ENCODE measurements around the gene UNC13C. TPM values are rescaled to one million over a fixed set of nuclear protein-coding genes. Genes with fewer than 3 reads are reported as not detected.

Gene UNC13C
- total RNA-seq, 2 donors from 2014 or later = 1.2 to 4.2 TPM

GRCh38 chr15:54032066-54032465 is 53.8 kb downstream of the UNC13C start:
- no peaks in the 10 kb centered on the region for H3K9me3 ChIP-seq
- DNase-seq (ENCODE audit: low spot score) (no peak), ATAC-seq (ENCODE audit: insufficient number of reproducible peaks, low FRiP score, low read depth) (no peak)
- H3K4me3 ChIP-seq = no peak overlapping the region
- no peaks in the 10 kb centered on the region for H3K27me3 ChIP-seq (replicated peaks; ENCODE audit: insufficient read depth)
- no peaks in the 10 kb centered on the region for H3K4me1 ChIP-seq (ENCODE audit: control insufficient read depth in 1 of 2, low read depth in 2 of 2)
- no peak for TF ChIP-seq CTCF (IDR thresholded peaks at IDR 0.05)
- no peaks in the 10 kb centered on the region for H3K36me3 ChIP-seq
- H3K27ac ChIP-seq = no peak overlapping the region

DNA sequence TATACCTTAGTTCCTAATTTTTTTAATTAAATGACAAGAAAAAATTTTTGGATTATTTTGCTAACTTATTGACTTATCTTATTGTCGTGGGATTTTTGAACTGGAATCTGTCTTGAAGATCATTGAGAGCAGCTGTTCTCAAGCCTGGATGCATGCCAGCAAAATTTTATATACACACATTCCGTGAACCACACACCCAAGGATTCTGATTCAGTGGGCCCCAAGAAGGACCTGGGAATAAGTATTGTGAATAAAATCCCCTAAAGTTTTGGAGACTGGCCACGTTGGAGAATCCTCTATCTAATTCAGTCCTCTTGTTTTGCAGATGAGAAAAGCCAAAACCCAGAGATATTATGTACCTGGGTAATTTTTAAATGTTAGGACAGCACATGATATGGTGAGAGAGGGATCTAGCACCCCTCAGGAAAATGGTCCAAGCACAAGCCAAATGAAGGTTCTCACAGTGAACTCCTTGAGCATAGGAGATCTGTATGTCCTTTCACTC is 55.2 kb downstream of the UNC13C start:
- DNase-seq (ENCODE audit: low spot score) = no peak
- H3K27me3 ChIP-seq (replicated peaks; ENCODE audit: insufficient read depth) = no peaks in the 10 kb centered on the region
- no peak overlapping the region for H3K27ac ChIP-seq
- TF ChIP-seq CTCF (IDR thresholded peaks at IDR 0.05) = no peak
- H3K9me3 ChIP-seq = no peaks in the 10 kb centered on the region
- ATAC-seq (ENCODE audit: insufficient number of reproducible peaks, low FRiP score, low read depth) = no peak
- H3K36me3 ChIP-seq = no peaks in the 10 kb centered on the region
- no peaks in the 10 kb centered on the region for H3K4me1 ChIP-seq (ENCODE audit: control insufficient read depth in 1 of 2, low read depth in 2 of 2)
- H3K4me3 ChIP-seq = no peak overlapping the region

GRCh38 chr15:54033869-54034458 is 55.7 kb downstream of the UNC13C start:
- Histone ChIP-seq H3K27me3 (replicated peaks; ENCODE audit: insufficient read depth) (no peaks in the 10 kb centered on the region), H3K9me3 (no peaks in the 10 kb centered on the region), H3K36me3 (no peaks in the 10 kb centered on the region), H3K27ac (no peak overlapping the region), H3K4me1 (ENCODE audit: control insufficient read depth in 1 of 2, low read depth in 2 of 2) (no peaks in the 10 kb centered on the region), H3K4me3 (no peak overlapping the region)
- ATAC-seq (ENCODE audit: insufficient number of reproducible peaks, low FRiP score, low read depth) = no peak
- no peak for DNase-seq (ENCODE audit: low spot score)
- no peak for TF ChIP-seq CTCF (IDR thresholded peaks at IDR 0.05)

DNA sequence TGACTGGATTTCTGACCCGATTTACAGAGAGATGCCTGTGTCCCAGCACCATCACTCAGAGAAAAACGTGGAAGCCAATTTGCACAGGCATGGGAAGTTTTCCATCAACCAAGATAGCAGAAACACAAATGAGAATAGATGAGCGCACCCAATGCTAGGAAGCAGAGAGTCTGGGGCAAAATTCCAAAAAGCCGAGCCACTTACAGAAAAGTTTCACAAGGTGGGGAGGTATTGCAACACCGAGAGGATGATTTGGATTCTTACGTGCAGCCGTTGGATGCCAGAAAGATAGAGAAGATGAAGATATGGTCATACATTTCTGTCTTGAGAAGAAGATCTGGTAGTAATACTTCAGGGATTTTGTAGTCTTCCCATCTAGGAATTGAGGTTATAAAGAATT is 57.4 kb downstream of the UNC13C start:
- TF ChIP-seq CTCF (IDR thresholded peaks at IDR 0.05) = no peak
- Histone ChIP-seq H3K4me1 (ENCODE audit: control insufficient read depth in 1 of 2, low read depth in 2 of 2) (no peaks in the 10 kb centered on the region), H3K27ac (no peak overlapping the region), H3K27me3 (replicated peaks; ENCODE audit: insufficient read depth) (no peaks in the 10 kb centered on the region), H3K36me3 (no peaks in the 10 kb centered on the region), H3K9me3 (no peaks in the 10 kb centered on the region), H3K4me3 (no peak overlapping the region)
- no peak for ATAC-seq (ENCODE audit: insufficient number of reproducible peaks, low FRiP score, low read depth)
- no peak for DNase-seq (ENCODE audit: low spot score)

GRCh38 chr15:54045397-54045796 is 67.2 kb downstream of the UNC13C start:
- no peak for DNase-seq (ENCODE audit: low spot score)
- no peak for ATAC-seq (ENCODE audit: insufficient number of reproducible peaks, low FRiP score, low read depth)

More at GRCh38 chr15:54045397-54045796, 67.2 kb downstream of the UNC13C start:
- Histone ChIP-seq H3K9me3 (no peaks in the 10 kb centered on the region), H3K27ac (no peak overlapping the region), H3K27me3 (replicated peaks; ENCODE audit: insufficient read depth) (no peaks in the 10 kb centered on the region), H3K36me3 (no peaks in the 10 kb centered on the region), H3K4me1 (ENCODE audit: control insufficient read depth in 1 of 2, low read depth in 2 of 2) (no peaks in the 10 kb centered on the region), H3K4me3 (no peak overlapping the region)
- TF ChIP-seq CTCF (IDR thresholded peaks at IDR 0.05) = no peak

All from thoracic aorta (tissue), 2 donors.